Heart right ventricle (tissue), 16 donors: ENCODE measurements around the gene HIC2. TPM values are rescaled to one million over a fixed set of nuclear protein-coding genes. Genes with fewer than 3 reads are reported as not detected.
"Not testable (repeated sequence)": the region's sequence is repeated elsewhere in the genome, so short reads cannot be mapped to it uniquely, and the experiment has no call there.

Experiments used
- ATAC-seq, 8 donors: fragments of 200-7000 bp; cut with Tn5 transposase; one replicate each; pipeline ENCODE4 v1.9.1; 2020; ENCODE audit warnings: mild to moderate bottlenecking in 8 of 8, moderate library complexity in 8 of 8, moderate number of reproducible peaks in 1 of 8
- DNase-seq, 2 donors: peaks; one replicate each; pipeline ENCODE4 v3.0.0-alpha.2; 2020
- H3K27ac ChIP-seq, 10 donors: fragments of 200-600 bp; sonication (generic) in 2 of 10; one replicate each; pipeline versions ENCODE4 v1.5.0 to v1.8.0; 2020 to 2022; ENCODE audit warnings: mild to moderate bottlenecking in 3 of 10
- H3K27me3 ChIP-seq, 7 donors: fragments of 200-600 bp; one replicate each; pipeline ENCODE4 v1.8.0; 2021 to 2022; ENCODE audit warnings: mild to moderate bottlenecking in 2 of 7
- H3K36me3 ChIP-seq, 9 donors: fragments of 200-600 bp; sonication (generic) in 1 of 9; one replicate each; pipeline versions ENCODE4 v1.5.0 to v1.8.0; 2020 to 2022; ENCODE audit warnings: mild to moderate bottlenecking in 2 of 9
- H3K4me1 ChIP-seq, 9 donors: fragments of 200-600 bp; sonication (generic) in 1 of 9; one replicate each; pipeline versions ENCODE4 v1.5.0 to v1.8.0; 2020 to 2022; ENCODE audit warnings: mild to moderate bottlenecking in 4 of 9
- H3K4me3 ChIP-seq, 10 donors: fragments of 200-600 bp; sonication (generic) in 2 of 10; one replicate each; pipeline versions ENCODE4 v1.5.0 to v1.8.0; 2020 to 2022; ENCODE audit warnings: mild to moderate bottlenecking in 7 of 10, moderate library complexity in 2 of 10
- H3K9me3 ChIP-seq, 11 donors: fragments of 200-600 bp in 10 of 11; sonication (generic) in 2 of 11; one replicate each; pipeline versions ENCODE4 v1.5.0 to v1.8.0; 2013 to 2022; ENCODE audit warnings: mild to moderate bottlenecking in 2 of 11, control low read depth in 1 of 11, moderate library complexity in 1 of 11
- WGBS, 2 donors: extraction: QIAGEN DNeasy Blood & Tissue Kit; methylation state at CpG; one replicate each; pipeline ENCODE4 v1.1.7; 2013; ENCODE audit warnings: inconsistent platforms in 1 of 2; 5-methylcytosine and 5-hydroxymethylcytosine counted together
- intact Hi-C, 10 donors: fragments of 100-400 bp; cut with DNase I; formaldehyde crosslinking; loops; one replicate each; pipeline versions ENCODE4 v1.11.1 to v1.14.2; 2022
- long read RNA-seq, 3 donors: library from polyadenylated mRNA; unstranded; transcript quantifications; one replicate each; pipeline ENCODE4 v2.0.0, GENCODE V29; 2020 to 2021
- polyA plus RNA-seq, 2 donors: library from polyadenylated mRNA; stranded (reverse); fragments of 200-250 nt; gene quantifications; one replicate each; pipeline ENCODE4 v1.2.3, GENCODE V29; 2013
- total RNA-seq, 10 donors: library from RNA; stranded (reverse); fragmentation: NEBNext Ultra II Directional in 3 of 10; extraction: Animal tissue kit (Norgen Biotek cat#: 25700) in 3 of 10; gene quantifications; one replicate each; pipeline versions ENCODE4 v1.2.1 to v1.2.4, GENCODE V29; 2021 to 2023
- donor health status: Arrhythmogenic right ventricular cardiomyopathy.
- donor health status: ischemic (EF 13 %, LVEDD 7.1; RV severe dilation, severe dysfunction).
- donor health status: healthy with polysubstance abuse.
- donor health status: DM: no; HTN: yes; CAD: no.
- donor health status: DM: no; HTN: no; CAD: no.
- donor health status: ischemic (EF 25% LVEDD 6.9; RV normal size, moderate dysfunction).
- donor health status: ischemic (EF 25% LVEDD 5.7; RV mildly dilated, moderate dysfunction).
- donor health status: healthy.
- donor health status: DM: yes; HTN: yes; CAD: no.
- donor health status: Ischemic cardiomyopathy.
- donor health status: ischemic (EF 35%, LVEDD 5.7; RV mildly dilated, moderate dysfunction).
- donor health status: nonischemic (EF 11% LVEDD 7.7; RV severe dilation, severe dysfunction).
- donor health status: DM: yes; HTN: yes; CAD: no.
- donor health status: PGD.
- donor health status: ischemic (EF 29% LVEDD 5.4; RV normal size, mild dysfunction).
- donor health status: nonischemic (EF 23%, LVEDD 6.1; RV moderate dilation, normal function).

Gene HIC2
- 1 to 10 TPM; 1.2 to 2.4 (median 1.8) TPM for total RNA-seq
- polyA plus RNA-seq: 1 to 10 TPM in 1 of 2 donors, under 1 TPM in 1; 0.65 to 2.0 TPM
- long read RNA-seq, donor 1, partial matches to known transcripts: 0 of 1 reads
- long read RNA-seq, donor 1, other reads (novel, unspliced or antisense): 1 of 1 reads
- long read RNA-seq, donor 2, full-length matches to known transcripts: 1 of 3 reads
- long read RNA-seq, donor 2, partial matches to known transcripts: 0 of 3 reads
- long read RNA-seq, donor 2, other reads (novel, unspliced or antisense): 2 of 3 reads
- long read RNA-seq, donor 3, partial matches to known transcripts: 0 of 6 reads
- long read RNA-seq, donor 3, other reads (novel, unspliced or antisense): 6 of 6 reads

GRCh38 chr22:21417227-21417746, at the start of gene HIC2:
Gene HIC2, plus strand, starts transcription at chr22:21417371. Its CDS starts 25,461 bp downstream, at chr22:21442832.
- 0 to 1% methylated on average over 10 to 34 of the region's 81 CpGs for WGBS, 2 donors
- intact Hi-C loops: not testable (repeated sequence)

GRCh38 chr22:21368603-21369310, 48.4 kb upstream of the HIC2 start:
- H3K4me1 ChIP-seq, H3K36me3 ChIP-seq, H3K9me3 ChIP-seq, ATAC-seq, H3K27me3 ChIP-seq, intact Hi-C loops, DNase-seq, H3K4me3 ChIP-seq, H3K27ac ChIP-seq: not testable (repeated sequence)
- WGBS, 2 donors: 92 to 93% methylated on average over 3 of the region's 12 CpGs

More at GRCh38 chr22:21417227-21417746, at the start of gene HIC2:
- H3K27me3 ChIP-seq, H3K9me3 ChIP-seq, H3K36me3 ChIP-seq, H3K4me1 ChIP-seq, H3K27ac ChIP-seq: not testable (repeated sequence)
- peak; percentile 96 to 99 (median 97) for ATAC-seq
- H3K4me3 ChIP-seq: peak within 1 kb of the TSS in 9 of 10 donors; percentile 40 to 56 (median 46)
- DNase-seq: peak in 1 of 2 donors; percentile 9

GRCh38 chr22:21375880-21376279, 41.3 kb upstream of the HIC2 start:
- H3K36me3 ChIP-seq, H3K9me3 ChIP-seq, DNase-seq, intact Hi-C loops, ATAC-seq, H3K4me1 ChIP-seq, H3K4me3 ChIP-seq, H3K27me3 ChIP-seq, H3K27ac ChIP-seq: not testable (repeated sequence)
- no CpG with 5 or more reads among the region's 4 CpGs for WGBS, 2 donors

- H3K4me1 ChIP-seq, DNase-seq, H3K9me3 ChIP-seq, H3K4me3 ChIP-seq, H3K27ac ChIP-seq, H3K27me3 ChIP-seq, H3K36me3 ChIP-seq, intact Hi-C loops: not testable (repeated sequence)
- no CpG with 5 or more reads among the region's 91 CpGs for WGBS, 2 donors
- peak; percentile 83 to 90 (median 89) for ATAC-seq
Observed at GRCh38 chr22:21383701-21384467, 33.3 kb upstream of the HIC2 start, which contains the start of gene RIMBP3B. Gene RIMBP3B, plus strand, starts transcription at chr22:21383751. Its CDS starts 108 bp downstream, at chr22:21383859.

- H3K4me3 ChIP-seq, H3K27ac ChIP-seq, H3K9me3 ChIP-seq, H3K36me3 ChIP-seq, intact Hi-C loops, H3K4me1 ChIP-seq, H3K27me3 ChIP-seq, DNase-seq: not testable (repeated sequence)
- peak; percentile 21 to 70 (median 50) for ATAC-seq
- no CpG with 5 or more reads among the region's 79 CpGs for WGBS, 2 donors
Observed at GRCh38 chr22:21384468-21385357, 32.5 kb upstream of the HIC2 start.

- H3K4me1 ChIP-seq, H3K27ac ChIP-seq, H3K36me3 ChIP-seq, H3K27me3 ChIP-seq, intact Hi-C loops, H3K9me3 ChIP-seq, DNase-seq, H3K4me3 ChIP-seq: not testable (repeated sequence)
- ATAC-seq: peak; percentile 57 to 85 (median 70)
- no CpG with 5 or more reads among the region's 7 CpGs for WGBS, 2 donors
Observed at GRCh38 chr22:21389480-21389879, 27.7 kb upstream of the HIC2 start.

GRCh38 chr22:21390013-21390412, 27.2 kb upstream of the HIC2 start:
- WGBS, 2 donors: no CpG with 5 or more reads among the region's 9 CpGs
- DNase-seq, H3K27me3 ChIP-seq, H3K36me3 ChIP-seq, intact Hi-C loops, H3K27ac ChIP-seq, ATAC-seq, H3K4me1 ChIP-seq, H3K9me3 ChIP-seq, H3K4me3 ChIP-seq: not testable (repeated sequence)

GRCh38 chr22:21394613-21395012, 22.6 kb upstream of the HIC2 start:
- intact Hi-C loops, H3K27me3 ChIP-seq, ATAC-seq, H3K4me1 ChIP-seq, H3K27ac ChIP-seq, H3K36me3 ChIP-seq, H3K9me3 ChIP-seq, DNase-seq, H3K4me3 ChIP-seq: not testable (repeated sequence)
- WGBS, 2 donors: no CpG with 5 or more reads among the region's 7 CpGs

- H3K36me3 ChIP-seq, H3K27ac ChIP-seq, DNase-seq, H3K4me1 ChIP-seq, intact Hi-C loops, H3K27me3 ChIP-seq, H3K4me3 ChIP-seq, H3K9me3 ChIP-seq: not testable (repeated sequence)
- WGBS, 2 donors: no CpG with 5 or more reads among the region's 21 CpGs
- ATAC-seq: peak in 1 of 8 donors; percentile 38
Observed at GRCh38 chr22:21401197-21401969, 15.8 kb upstream of the HIC2 start.
